H1 (cell line): Measurements from ENCODE around the gene LAMB1. TPM values are rescaled to one million over a fixed set of nuclear protein-coding genes. Genes with fewer than 3 reads are reported as not detected.

ENCODE experiments used
- CTCF ChIA-PET: fragments of 300-600 bp; sonication (Branson Sonifier 250); formaldehyde crosslinking; loops from one replicate; lab custom pipeline; 2021; ENCODE audit not compliant: partially characterized antibody; lab: Charles Lee
- POLR2A ChIA-PET: fragments of 300-600 bp; sonication (Branson Sonifier 250); formaldehyde crosslinking; loops from one replicate; lab custom pipeline; 2021; ENCODE audit warnings: inconsistent platforms; ENCODE audit not compliant: partially characterized antibody; lab: Charles Lee
- DNase-seq, 2 experiments: peaks; one replicate each; pipeline versions ENCODE4 v3.0.0 to v3.0.0-alpha.2; 2010 to 2022; ENCODE audit warnings: low spot score in 2 of 2, low read depth in 1 of 2, mixed read lengths in 1 of 2
- FAIRE-seq: peaks from 2 replicates; lab custom pipeline; 2011; peaks lifted over from hg19 to GRCh38; lab: Jason Lieb, UNC
- H2AFZ ChIP-seq: 2 replicates; pipeline ENCODE4 v1.8.1; 2012; ENCODE audit warnings: low read length, inconsistent platforms
- H2AK5ac ChIP-seq: 2 replicates; pipeline ENCODE4 v1.6.1; 2013; ENCODE audit warnings: low read depth, low read length
- H2BK120ac ChIP-seq: replicated peaks from 2 replicates; pipeline ENCODE3; 2013; ENCODE audit warnings: low read depth, low read length, inconsistent platforms
- H2BK12ac ChIP-seq: 2 replicates; pipeline ENCODE4 v1.6.1; 2013; ENCODE audit warnings: low read depth, low read length
- H2BK15ac ChIP-seq: 2 replicates; pipeline ENCODE4 v1.6.1; 2013; ENCODE audit warnings: low read length
- H2BK20ac ChIP-seq: 2 replicates; pipeline ENCODE4 v1.6.1; 2013; ENCODE audit warnings: low read length
- H2BK5ac ChIP-seq: 2 replicates; pipeline ENCODE4 v1.6.1; 2013; ENCODE audit warnings: low read depth, low read length
- H3K14ac ChIP-seq: 2 replicates; pipeline ENCODE4 v1.6.1; 2013; ENCODE audit warnings: inconsistent platforms; ENCODE audit not compliant: insufficient read length
- H3K18ac ChIP-seq: 2 replicates; pipeline ENCODE4 v1.6.1; 2013; ENCODE audit warnings: low read length; ENCODE audit errors: extremely low read depth
- H3K23ac ChIP-seq: 2 replicates; pipeline ENCODE4 v1.6.1; 2013; ENCODE audit warnings: inconsistent platforms; ENCODE audit not compliant: insufficient read length
- H3K23me2 ChIP-seq: 2 replicates; pipeline ENCODE4 v1.6.1; 2013; ENCODE audit warnings: low read depth, low read length
- H3K27ac ChIP-seq: 2 replicates; pipeline ENCODE4 v1.6.1; 2011; ENCODE audit warnings: low read depth, low read length, inconsistent platforms
- H3K27me3 ChIP-seq, 4 experiments: replicated peaks in 1 of 4; 1 replicate in 1 of 4; 2 replicates in 3 of 4; pipeline versions ENCODE4 v1.6.1 to v1.8.1; 2011 to 2013; ENCODE audit warnings: low read length in 3 of 4, mild to moderate bottlenecking in 3 of 4, inconsistent platforms in 2 of 4, mixed read lengths in 2 of 4, moderate library complexity in 1 of 4; ENCODE audit not compliant: control insufficient read depth in 3 of 4, insufficient read depth in 3 of 4; ENCODE audit errors: extremely low read depth in 1 of 4
- H3K36me3 ChIP-seq, 4 experiments: 2 replicates each; pipeline versions ENCODE4 v1.6.1 to v1.8.1; 2011 to 2013; ENCODE audit warnings: mild to moderate bottlenecking in 4 of 4, low read length in 3 of 4, moderate library complexity in 2 of 4, control low read depth in 1 of 4, inconsistent platforms in 1 of 4; ENCODE audit not compliant: insufficient read depth in 4 of 4, control insufficient read depth in 2 of 4
- H3K4ac ChIP-seq: replicated peaks from 2 replicates; pipeline ENCODE3; 2013; ENCODE audit warnings: low read length, low read depth, mixed read lengths, inconsistent platforms; ENCODE audit not compliant: insufficient read length
- H3K4me1 ChIP-seq, 4 experiments: replicated peaks in 1 of 4; 1 replicate in 1 of 4; 2 replicates in 3 of 4; pipeline versions ENCODE4 v1.6.1 to v1.8.1; 2011 to 2013; ENCODE audit warnings: low read length in 3 of 4, inconsistent platforms in 2 of 4, mixed read lengths in 1 of 4; ENCODE audit not compliant: insufficient read depth in 4 of 4, control insufficient read depth in 3 of 4
- H3K4me2 ChIP-seq, 2 experiments: 2 replicates each; pipeline versions ENCODE4 v1.6.1 to v1.8.1; 2011 to 2013; ENCODE audit warnings: low read depth in 2 of 2, low read length in 2 of 2, control low read depth in 1 of 2, inconsistent platforms in 1 of 2, mild to moderate bottlenecking in 1 of 2; ENCODE audit not compliant: insufficient read depth in 1 of 2
- H3K4me3 ChIP-seq, 4 experiments: fragments of 200-600, 300-600 bp in 1 of 4; sonication (generic), shearing (Covaris generic), sonication (Bioruptor Twin) in 1 of 4; 2 replicates each; pipeline versions ENCODE4 v1.5.1 to v1.8.1; 2011 to 2016; ENCODE audit warnings: low read length in 4 of 4, low read depth in 3 of 4, control low read depth in 2 of 4, inconsistent platforms in 2 of 4, mild to moderate bottlenecking in 2 of 4, mixed read lengths in 1 of 4, moderate library complexity in 1 of 4; ENCODE audit not compliant: insufficient read depth in 2 of 4; ENCODE audit errors: extremely low read depth in 1 of 4
- H3K56ac ChIP-seq: replicated peaks from 2 replicates; pipeline ENCODE3; 2013; ENCODE audit warnings: low read depth, mild to moderate bottlenecking, mixed read lengths, low read length, inconsistent platforms; ENCODE audit not compliant: insufficient read length
- H3K79me1 ChIP-seq: 2 replicates; pipeline ENCODE4 v1.6.1; 2013; ENCODE audit warnings: low read depth, low read length, control low read depth
- H3K79me2 ChIP-seq, 2 experiments: 2 replicates each; pipeline versions ENCODE4 v1.6.1 to v1.8.1; 2012 to 2013; ENCODE audit warnings: low read length in 2 of 2, mild to moderate bottlenecking in 2 of 2, inconsistent platforms in 1 of 2; ENCODE audit not compliant: insufficient read depth in 2 of 2, control insufficient read depth in 1 of 2
- H3K9ac ChIP-seq, 4 experiments: replicated peaks in 1 of 4; 1 replicate in 1 of 4; 2 replicates in 3 of 4; pipeline versions ENCODE4 v1.6.1 to v1.8.1; 2011 to 2013; ENCODE audit warnings: low read depth in 3 of 4, low read length in 3 of 4, control low read depth in 2 of 4, mild to moderate bottlenecking in 2 of 4, moderate library complexity in 2 of 4, inconsistent platforms in 1 of 4; ENCODE audit errors: extremely low read depth in 1 of 4
- H3K9me3 ChIP-seq, 2 experiments: 2 replicates each; pipeline versions ENCODE4 v1.6.1 to v1.8.1; 2012 to 2013; ENCODE audit warnings: mild to moderate bottlenecking in 2 of 2, moderate library complexity in 2 of 2, control low read depth in 1 of 2, inconsistent platforms in 1 of 2, low read depth in 1 of 2, low read length in 1 of 2, mixed read lengths in 1 of 2; ENCODE audit not compliant: insufficient read depth in 2 of 2
- H4K20me1 ChIP-seq, 2 experiments: replicated peaks in 1 of 2; 2 replicates each; pipeline versions ENCODE3 to v1.8.1; 2011 to 2013; ENCODE audit warnings: inconsistent platforms in 2 of 2, low read length in 2 of 2, mild to moderate bottlenecking in 1 of 2; ENCODE audit not compliant: insufficient read depth in 2 of 2, control insufficient read depth in 1 of 2
- H4K5ac ChIP-seq: 2 replicates; pipeline ENCODE4 v1.6.1; 2013; ENCODE audit warnings: low read length, low read depth, mixed read lengths, inconsistent platforms; ENCODE audit not compliant: insufficient read length
- H4K8ac ChIP-seq: 2 replicates; pipeline ENCODE4 v1.8.0; 2013; ENCODE audit warnings: mild to moderate bottlenecking, moderate library complexity, low read length, inconsistent platforms; ENCODE audit not compliant: insufficient read depth; ENCODE audit errors: extremely low read depth
- H4K91ac ChIP-seq: replicated peaks from 2 replicates; pipeline ENCODE3; 2013; ENCODE audit warnings: low read length, mixed read lengths, inconsistent platforms; ENCODE audit not compliant: insufficient read length
- ASH2L ChIP-seq: fragments of 200-600, 300-600 bp; sonication (generic); IDR thresholded peaks from one replicate; pipeline ENCODE4 v1.7.1; 2017; ENCODE audit warnings: low read length
- CHD1 ChIP-seq: IDR thresholded peaks from 2 replicates; pipeline ENCODE4 v1.6.1; 2012; ENCODE audit warnings: low read depth, low read length, improper control_type of control experiment
- HDAC2 ChIP-seq, 2 experiments: fragments of 300-600 bp in 1 of 2; sonication (generic) in 1 of 2; IDR thresholded peaks; 2 replicates each; pipeline ENCODE4 v1.6.1; 2011 to 2012; ENCODE audit warnings: low read depth in 2 of 2, low read length in 2 of 2, mild to moderate bottlenecking in 2 of 2, moderate library complexity in 2 of 2, borderline replicate concordance in 1 of 2, inconsistent platforms in 1 of 2
- KDM5A ChIP-seq: fragments of 200-600 bp; IDR thresholded peaks from 2 replicates; pipeline ENCODE4 v1.7.1; 2012; ENCODE audit warnings: mild to moderate bottlenecking, low read length, inconsistent platforms, mixed read lengths
- MAFK ChIP-seq: IDR thresholded peaks from 2 replicates; pipeline ENCODE4 v1.6.1; 2012; ENCODE audit warnings: low read depth, mild to moderate bottlenecking, improper control_type of control experiment, low read length
- PHF8 ChIP-seq: fragments of 200-600 bp; sonication (generic); conservative IDR thresholded peaks from 2 replicates; pipeline ENCODE4 v1.7.1; 2012; ENCODE audit warnings: low read depth, mild to moderate bottlenecking, inconsistent platforms, low read length, moderate library complexity
- RNF2 ChIP-seq: fragments of 200-900, 300-1000 bp; sonication (generic); IDR thresholded peaks from 2 replicates; pipeline ENCODE4 v1.7.1; 2016; ENCODE audit warnings: borderline replicate concordance, low read depth, mild to moderate bottlenecking, antibody characterized with exemption, low read length; ENCODE audit not compliant: poor library complexity, severe bottlenecking; ENCODE audit errors: missing control alignments
- TAF1 ChIP-seq: IDR thresholded peaks from 2 replicates; pipeline ENCODE4 v1.6.1; 2011; ENCODE audit warnings: mild to moderate bottlenecking, low read depth, low read length
- WGBS, 2 experiments: shearing (Covaris generic) in 1 of 2; methylation state at CpG; one replicate each; pipeline versions ENCODE4 v1.1.6 to v1.1.7; 2013 to 2015; ENCODE audit warnings: low lambda C conversion rate in 2 of 2, mixed read lengths in 2 of 2, inconsistent platforms in 1 of 2, low coverage in 1 of 2, missing lambda C conversion rate in 1 of 2; ENCODE audit not compliant: insufficient replicate concordance in 2 of 2, insufficient coverage in 1 of 2, insufficient read length in 1 of 2; ENCODE audit errors: extremely low coverage in 1 of 2, missing lambda C conversion rate in 1 of 2; 5-methylcytosine and 5-hydroxymethylcytosine counted together
- polyA plus RNA-seq, 7 experiments: library from polyadenylated mRNA; depleted of rRNA in 3 of 7; stranded (reverse) in 5 of 7; unstranded in 2 of 7; fragments of >200 nt in 5 of 7; fragments of 200-250 nt in 2 of 7; gene quantifications; 1 replicate in 5 of 7; 2 replicates in 1 of 7; 4 replicates in 1 of 7; pipeline versions ENCODE4 v1.2.1 to v1.2.3, GENCODE V29; 2011 to 2013; ENCODE audit warnings: missing spikeins in 2 of 7, mixed read lengths in 2 of 7
- total RNA-seq: library from RNA; stranded (reverse); fragmentation: NEBNext Ultra II Directional; extraction: Animal tissue kit (Norgen Biotek cat#: 25700); gene quantifications from 2 replicates; pipeline ENCODE4 v1.2.1, GENCODE V29; 2021
- TF ChIP-seq, protein P1 (sequence below), 3 experiments: IDR thresholded peaks; 1 replicate in 2 of 3; 2 replicates in 1 of 3; pipeline versions ENCODE4 v1.5.1 to v1.6.1; 2011; ENCODE audit warnings: low read length in 3 of 3, mild to moderate bottlenecking in 3 of 3, inconsistent platforms in 2 of 3, low read depth in 1 of 3, moderate library complexity in 1 of 3; ENCODE audit not compliant: insufficient read depth in 1 of 3; ENCODE audit errors: control extremely low read depth in 1 of 3

LAMB1 gene
- total and polyA plus RNA-seq, 2 of the 8 experiments (the other 6 are each of a cell fraction or from before 2014, with no cell fraction given), result 31.9 to 38.5 TPM

DNA sequence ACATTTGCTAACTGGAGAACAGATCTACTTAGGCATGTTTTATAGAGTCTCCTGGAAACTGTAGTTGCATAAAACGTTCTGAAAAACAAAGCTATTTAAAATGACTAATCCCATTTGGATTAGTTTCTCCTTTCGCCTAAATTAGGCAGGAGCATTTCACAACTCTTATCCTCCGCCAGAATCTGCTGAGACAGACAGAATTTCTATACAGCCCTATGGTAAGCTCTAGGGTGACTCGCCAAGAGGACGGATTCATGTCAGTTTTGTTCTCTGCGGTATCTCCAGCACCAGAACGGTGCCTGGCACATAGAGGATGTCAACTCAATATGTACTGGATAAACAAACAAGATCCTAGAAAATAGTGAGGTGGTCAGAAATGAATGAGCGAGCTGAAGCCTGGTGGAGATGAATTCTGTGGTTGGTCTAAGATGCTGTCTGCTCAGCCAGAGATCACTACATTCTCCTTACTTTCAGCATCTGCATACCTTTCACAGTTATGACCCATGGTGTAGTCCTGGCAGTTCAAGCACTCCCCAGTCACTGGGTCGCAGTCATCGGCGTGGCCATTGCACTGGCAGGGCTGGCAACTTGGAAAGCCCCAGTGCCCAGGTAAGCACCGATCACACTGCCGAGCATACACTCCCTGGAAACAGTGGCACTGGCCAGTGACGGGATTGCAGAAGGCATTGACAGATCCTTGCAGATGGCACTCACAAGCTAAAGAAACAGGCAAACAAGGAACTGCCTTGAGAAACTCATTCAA lies 44.0 kb downstream of the LAMB1 start:
- no peak overlapping the region; the same call in 1 of the 2 replicates for H4K8ac ChIP-seq
- no peak overlapping the region for H2BK120ac ChIP-seq
- no peak overlapping the region for H2BK15ac ChIP-seq
- no peak overlapping the region; a peak in 1 of 4 replicates for H3K4me2 ChIP-seq
- peaks cover 0 to 55% (median 14%) of the 10 kb centered on the region in 4 experiments; a peak in 5 of 8 replicates for H3K36me3 ChIP-seq
- no peaks in the 10 kb centered on the region for H3K27me3 ChIP-seq
- no peak overlapping the region for H3K18ac ChIP-seq
- H4K5ac ChIP-seq, result no peak overlapping the region
- no peaks in the 10 kb centered on the region for H3K79me1 ChIP-seq
- H2BK5ac ChIP-seq, result peak overlapping the region; percentile 9; the same call in 1 of the 2 replicates
- no peak overlapping the region for H3K14ac ChIP-seq
- H3K4ac ChIP-seq, result no peak overlapping the region
- H2BK20ac ChIP-seq, result no peak overlapping the region
- H4K20me1 ChIP-seq, result peaks cover 0 to 2% of the 10 kb centered on the region in 2 experiments
- H2BK12ac ChIP-seq, result 0 out of 2 replicates have a peak overlapping the region, but pooled peaks have one; percentile 7
- ChIA-PET CTCF (interaction anchor here (1.1 to 1.3 kb wide), 2 partner anchors 58 to 60 kb away, joined by 3 read pairs; no protein-coding TSS in a partner anchor), POLR2A (no interaction called here)
- H3K4me3 ChIP-seq, result no peak overlapping the region
- H3K9me3 ChIP-seq, result no peaks in the 10 kb centered on the region
- H2AK5ac ChIP-seq, result no peak overlapping the region
- H3K9ac ChIP-seq, result no peak overlapping the region
- H3K56ac ChIP-seq, result no peak overlapping the region
- H4K91ac ChIP-seq, result no peak overlapping the region
- no peak for DNase-seq
- H3K4me1 ChIP-seq, result peaks cover 4 to 10% (median 7%) of the 10 kb centered on the region in 4 experiments; a peak in 5 of 7 replicates
- FAIRE-seq, result no peak
- H3K23me2 ChIP-seq, result no peaks in the 10 kb centered on the region; the same call in 1 of the 2 replicates
- no peaks in the 10 kb centered on the region for H3K79me2 ChIP-seq
- no peak overlapping the region for H2AFZ ChIP-seq
- H3K27ac ChIP-seq, result no peak overlapping the region
- no peak overlapping the region for H3K23ac ChIP-seq
- WGBS, 2 experiments, result 89% methylated on average over 14 of the region's 14 CpGs; no CpG with 5 or more reads in 1 of the 2 experiments
- TF ChIP-seq ASH2L, result no peak
- TF ChIP-seq TAF1, result no peak
- TF ChIP-seq CHD1, result no peak
- TF ChIP-seq, protein P1, sequence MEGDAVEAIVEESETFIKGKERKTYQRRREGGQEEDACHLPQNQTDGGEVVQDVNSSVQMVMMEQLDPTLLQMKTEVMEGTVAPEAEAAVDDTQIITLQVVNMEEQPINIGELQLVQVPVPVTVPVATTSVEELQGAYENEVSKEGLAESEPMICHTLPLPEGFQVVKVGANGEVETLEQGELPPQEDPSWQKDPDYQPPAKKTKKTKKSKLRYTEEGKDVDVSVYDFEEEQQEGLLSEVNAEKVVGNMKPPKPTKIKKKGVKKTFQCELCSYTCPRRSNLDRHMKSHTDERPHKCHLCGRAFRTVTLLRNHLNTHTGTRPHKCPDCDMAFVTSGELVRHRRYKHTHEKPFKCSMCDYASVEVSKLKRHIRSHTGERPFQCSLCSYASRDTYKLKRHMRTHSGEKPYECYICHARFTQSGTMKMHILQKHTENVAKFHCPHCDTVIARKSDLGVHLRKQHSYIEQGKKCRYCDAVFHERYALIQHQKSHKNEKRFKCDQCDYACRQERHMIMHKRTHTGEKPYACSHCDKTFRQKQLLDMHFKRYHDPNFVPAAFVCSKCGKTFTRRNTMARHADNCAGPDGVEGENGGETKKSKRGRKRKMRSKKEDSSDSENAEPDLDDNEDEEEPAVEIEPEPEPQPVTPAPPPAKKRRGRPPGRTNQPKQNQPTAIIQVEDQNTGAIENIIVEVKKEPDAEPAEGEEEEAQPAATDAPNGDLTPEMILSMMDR (IDR thresholded peaks at IDR 0.05; ENCODE audit: control extremely low read depth in 1 of 3, insufficient read depth in 1 of 3, low read depth in 1 of 3, low read length in 3 of 3), result no peak
- no peak for TF ChIP-seq RNF2
- TF ChIP-seq PHF8, result no peak
- TF ChIP-seq MAFK, result no peak
- no peak for TF ChIP-seq HDAC2 (IDR thresholded peaks at IDR 0.05; ENCODE audit: borderline replicate concordance in 1 of 2, low read depth in 2 of 2, low read length in 2 of 2)
- no peak for TF ChIP-seq KDM5A
